BJ (cell line): Measurements from ENCODE around the gene ZNF316. TPM values are rescaled to one million over a fixed set of nuclear protein-coding genes. Genes with fewer than 3 reads are reported as not detected.

Experiments used
- CTCF ChIA-PET: fragments of 350-600 bp; formaldehyde crosslinking; extraction: SDS; loops from one replicate; lab custom pipeline; 2021; ENCODE audit warnings: antibody characterized with exemption, inconsistent platforms; lab: Yijun Ruan, JAX
- POLR2A ChIA-PET: fragments of 300-600 bp; sonication (Branson Sonifier 250); formaldehyde crosslinking; extraction: SDS; loops from one replicate; lab custom pipeline; 2021; ENCODE audit warnings: antibody characterized with exemption; lab: Charles Lee
- DNase-seq: peaks from one replicate; pipeline ENCODE4 v3.0.0-alpha.2; 2011; ENCODE audit warnings: low read depth
- H3K27me3 ChIP-seq: 2 replicates; pipeline ENCODE4 v1.6.0; 2011; ENCODE audit warnings: low read length; ENCODE audit not compliant: control insufficient read depth, insufficient read depth
- H3K36me3 ChIP-seq: 2 replicates; pipeline ENCODE4 v1.5.1; 2011; ENCODE audit warnings: low read length; ENCODE audit not compliant: control insufficient read depth, insufficient read depth
- H3K4me3 ChIP-seq: 2 replicates; pipeline ENCODE4 v1.5.1; 2011; ENCODE audit warnings: low read depth, mild to moderate bottlenecking, control low read depth, low read length
- polyA plus RNA-seq: library from polyadenylated mRNA; depleted of rRNA; stranded (reverse); fragments of >200 nt; gene quantifications from 2 replicates; pipeline ENCODE4 v1.2.3, GENCODE V29; 2011
- TF ChIP-seq, protein P1 (sequence below): IDR thresholded peaks from 2 replicates; pipeline ENCODE4 v1.5.1; 2011; ENCODE audit warnings: low read depth, mild to moderate bottlenecking, control low read depth, inconsistent platforms, low read length, moderate library complexity; ENCODE audit not compliant: insufficient read depth

ZNF316 gene
- polyA plus RNA-seq, 1 experiment, result 5.2 TPM

DNA sequence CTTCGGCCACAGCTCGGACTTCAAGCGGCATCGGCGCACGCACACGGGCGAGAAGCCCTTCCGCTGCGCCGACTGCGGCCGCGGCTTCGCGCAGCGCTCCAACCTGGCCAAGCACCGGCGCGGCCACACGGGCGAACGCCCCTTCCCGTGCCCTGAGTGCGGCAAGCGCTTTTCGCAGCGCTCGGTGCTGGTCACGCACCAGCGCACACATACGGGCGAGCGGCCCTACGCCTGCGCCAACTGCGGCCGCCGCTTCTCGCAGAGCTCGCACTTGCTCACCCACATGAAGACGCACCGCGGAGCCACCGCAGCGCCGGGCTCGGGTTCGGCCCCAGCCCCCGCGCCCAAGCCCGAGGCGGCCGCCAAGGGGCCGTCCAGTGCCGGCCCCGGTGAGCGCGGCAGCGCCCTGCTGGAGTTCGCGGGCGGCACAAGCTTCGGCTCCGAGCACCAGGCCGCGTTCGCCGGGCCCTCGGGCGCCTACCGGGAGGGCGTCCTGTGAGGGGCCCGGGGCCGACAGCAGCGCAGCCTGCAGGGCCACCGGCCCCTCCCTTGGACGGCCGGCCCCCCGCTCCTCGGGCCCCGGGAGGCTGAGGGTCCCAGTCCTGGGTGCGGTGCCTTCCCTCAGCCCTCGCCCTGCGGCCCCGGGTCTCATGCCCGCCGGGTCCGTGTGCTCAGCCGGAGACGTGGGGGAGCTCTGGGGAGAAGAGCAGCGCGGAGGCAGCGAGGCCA lies 17.2 kb downstream of the ZNF316 start:
- CTCF ChIA-PET, result no interaction called here
- TF ChIP-seq, protein P1, sequence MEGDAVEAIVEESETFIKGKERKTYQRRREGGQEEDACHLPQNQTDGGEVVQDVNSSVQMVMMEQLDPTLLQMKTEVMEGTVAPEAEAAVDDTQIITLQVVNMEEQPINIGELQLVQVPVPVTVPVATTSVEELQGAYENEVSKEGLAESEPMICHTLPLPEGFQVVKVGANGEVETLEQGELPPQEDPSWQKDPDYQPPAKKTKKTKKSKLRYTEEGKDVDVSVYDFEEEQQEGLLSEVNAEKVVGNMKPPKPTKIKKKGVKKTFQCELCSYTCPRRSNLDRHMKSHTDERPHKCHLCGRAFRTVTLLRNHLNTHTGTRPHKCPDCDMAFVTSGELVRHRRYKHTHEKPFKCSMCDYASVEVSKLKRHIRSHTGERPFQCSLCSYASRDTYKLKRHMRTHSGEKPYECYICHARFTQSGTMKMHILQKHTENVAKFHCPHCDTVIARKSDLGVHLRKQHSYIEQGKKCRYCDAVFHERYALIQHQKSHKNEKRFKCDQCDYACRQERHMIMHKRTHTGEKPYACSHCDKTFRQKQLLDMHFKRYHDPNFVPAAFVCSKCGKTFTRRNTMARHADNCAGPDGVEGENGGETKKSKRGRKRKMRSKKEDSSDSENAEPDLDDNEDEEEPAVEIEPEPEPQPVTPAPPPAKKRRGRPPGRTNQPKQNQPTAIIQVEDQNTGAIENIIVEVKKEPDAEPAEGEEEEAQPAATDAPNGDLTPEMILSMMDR, result no peak
- POLR2A ChIA-PET, result no interaction called here
- Histone ChIP-seq H3K27me3 (no peaks in the 10 kb centered on the region), H3K4me3 (no peak overlapping the region), H3K36me3 (peaks cover 22% of the 10 kb centered on the region)
- DNase-seq, result no peak

DNA sequence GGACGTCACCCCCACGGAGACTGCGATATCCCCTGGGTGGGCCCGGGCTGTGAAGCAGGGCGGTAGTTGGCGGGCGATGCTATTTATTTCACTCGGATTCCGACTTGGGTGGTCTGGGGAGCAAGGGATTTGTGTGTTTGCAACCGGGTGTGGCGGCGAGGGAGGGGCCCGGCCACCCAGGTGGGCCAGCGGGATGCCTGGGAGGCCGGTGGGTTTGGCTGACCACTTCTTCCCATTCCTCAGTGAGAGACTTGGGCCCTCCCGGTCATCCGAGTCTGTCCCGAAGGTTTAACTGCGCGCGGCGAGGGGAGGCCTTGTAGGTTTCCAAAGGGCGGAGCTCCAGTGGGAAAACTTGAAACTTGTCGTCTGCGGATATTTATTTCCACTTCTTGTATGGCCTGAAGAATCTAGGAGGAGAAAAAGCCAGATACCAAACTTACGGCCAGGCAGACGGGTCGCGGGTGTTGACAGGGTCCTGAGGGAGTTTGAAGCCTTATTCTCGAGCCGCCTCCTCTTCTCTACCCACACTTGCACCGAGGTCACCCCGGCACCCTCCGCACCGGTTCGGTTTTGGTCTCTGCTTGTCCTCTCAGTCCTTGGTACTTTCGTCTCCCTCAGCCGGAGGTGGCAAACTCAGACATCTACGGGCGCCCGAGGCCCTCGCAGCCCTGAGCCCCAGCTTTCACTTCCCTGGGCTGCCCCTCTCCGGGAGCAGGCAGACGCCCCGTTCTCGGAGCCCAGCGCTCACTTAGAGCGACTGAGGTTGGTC lies 17.9 kb downstream of the ZNF316 start:
- ChIA-PET POLR2A (no interaction called here), CTCF (no interaction called here)
- no peak overlapping the region for H3K4me3 ChIP-seq
- H3K36me3 ChIP-seq, result peaks cover 22% of the 10 kb centered on the region
- DNase-seq, result no peak
- TF ChIP-seq, protein P1, result no peak
- H3K27me3 ChIP-seq, result no peaks in the 10 kb centered on the region

DNA sequence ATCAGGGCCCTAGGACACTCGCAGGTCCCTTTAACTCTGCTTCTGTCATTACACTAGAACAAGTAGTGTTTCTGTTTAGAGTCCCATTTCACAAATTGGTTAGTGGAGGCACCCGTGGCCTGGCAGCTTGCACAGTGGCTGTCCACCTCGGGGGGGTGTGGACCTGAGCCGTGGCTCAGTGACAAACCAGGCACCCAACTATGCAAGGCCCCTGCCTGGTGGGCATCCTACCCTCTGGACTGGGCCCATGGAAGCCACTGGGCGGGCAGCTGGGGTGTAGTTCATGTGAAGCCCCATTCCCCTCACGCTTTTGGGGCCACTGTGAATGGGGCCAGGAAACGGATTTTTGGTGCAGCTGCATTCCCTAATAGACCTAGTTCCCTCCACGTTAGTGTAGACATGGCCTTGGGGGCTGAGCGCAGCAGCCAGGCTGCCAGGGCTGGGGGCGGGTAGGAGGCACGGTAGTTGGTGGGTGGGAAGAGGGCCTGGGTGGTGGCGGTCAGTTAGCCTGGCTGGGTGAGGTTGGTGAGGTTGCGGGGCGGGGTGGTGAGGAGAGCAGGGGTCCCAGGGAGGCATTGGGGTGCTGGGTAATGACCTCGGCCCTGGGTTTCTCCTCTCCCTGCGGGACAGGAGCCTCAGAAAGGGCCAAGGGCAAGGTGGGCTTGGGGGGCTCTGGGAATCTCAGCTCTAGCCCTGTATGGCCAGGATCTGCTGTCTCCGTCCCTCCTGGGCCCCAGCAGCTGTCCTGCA lies 18.7 kb downstream of the ZNF316 start:
- Histone ChIP-seq H3K4me3 (no peak overlapping the region), H3K27me3 (no peaks in the 10 kb centered on the region), H3K36me3 (peaks cover 18% of the 10 kb centered on the region)
- CTCF ChIA-PET, result no interaction called here
- TF ChIP-seq, protein P1, result no peak
- DNase-seq, result no peak
- POLR2A ChIA-PET, result no interaction called here

DNA sequence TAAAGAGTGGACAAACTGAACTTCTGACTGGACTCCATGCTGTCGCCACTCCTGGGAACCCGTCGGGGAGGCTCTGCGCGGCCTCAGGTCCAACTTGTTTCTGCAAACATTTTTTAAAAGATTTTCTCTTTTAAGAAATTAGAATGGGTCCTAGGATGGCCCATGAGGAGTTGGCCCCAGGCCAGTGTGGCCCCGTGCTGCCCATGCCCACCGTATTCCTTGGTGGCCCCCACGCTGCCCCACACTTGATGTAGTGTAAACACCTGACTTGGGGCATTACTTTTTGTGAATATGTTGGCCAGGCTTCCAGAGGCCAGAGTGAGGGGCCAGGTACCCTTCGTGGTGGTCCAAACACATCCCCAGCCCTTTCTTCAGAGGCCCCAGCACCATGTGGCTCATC lies 19.3 kb downstream of the ZNF316 start:
- TF ChIP-seq, protein P1, result no peak
- no peak for DNase-seq
- H3K4me3 ChIP-seq, result no peak overlapping the region
- ChIA-PET CTCF (no interaction called here), POLR2A (no interaction called here)
- no peaks in the 10 kb centered on the region for H3K27me3 ChIP-seq
- H3K36me3 ChIP-seq, result peaks cover 17% of the 10 kb centered on the region
